NCI-H146 treated with DMSO at 0.1 percent for 48 hours (cell line): ENCODE data around the gene NKAIN2.
A peak's percentile ranks its signal among the peaks of the same experiment; 100 is the strongest.
"Not testable (repeated sequence)": the region's sequence is repeated elsewhere in the genome, so short reads cannot be mapped to it uniquely, and the experiment has no call there.

ENCODE experiments used
- DNase-seq: peaks from one replicate; lab custom pipeline; 2025; ENCODE audit not compliant: unreplicated experiment; lab: John Stamatoyannopoulos, UW

NKAIN2 gene

GRCh38 chr6:123956492-123957139 lies 153.0 kb downstream of the NKAIN2 start:
- no peak for DNase-seq

DNA sequence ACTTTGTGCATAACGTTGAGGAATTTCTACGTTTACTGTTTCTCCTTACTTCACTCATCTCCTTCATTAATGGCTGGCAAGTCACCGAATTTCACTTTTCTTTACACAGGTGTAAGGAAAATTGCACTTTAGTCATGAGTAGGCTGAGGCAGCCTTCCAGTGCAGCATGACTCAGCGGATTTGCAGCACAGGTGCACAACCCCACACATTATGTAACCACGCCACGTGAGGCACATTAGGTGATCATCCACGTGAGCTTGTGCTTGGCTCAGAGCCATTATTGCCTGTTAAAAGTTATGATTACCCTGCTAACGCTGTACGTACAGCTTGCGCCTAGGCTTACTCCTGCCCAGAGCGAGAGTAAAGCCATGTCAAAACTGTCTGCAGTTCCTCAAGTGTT lies 158.8 kb downstream of the NKAIN2 start:
- peak; percentile 67 for DNase-seq

GRCh38 chr6:123965894-123966293 lies 162.2 kb downstream of the NKAIN2 start:
- DNase-seq = peak; percentile 70

- no peak for DNase-seq
Observed at GRCh38 chr6:123966618-123967017, 163.0 kb downstream of the NKAIN2 start.

DNA sequence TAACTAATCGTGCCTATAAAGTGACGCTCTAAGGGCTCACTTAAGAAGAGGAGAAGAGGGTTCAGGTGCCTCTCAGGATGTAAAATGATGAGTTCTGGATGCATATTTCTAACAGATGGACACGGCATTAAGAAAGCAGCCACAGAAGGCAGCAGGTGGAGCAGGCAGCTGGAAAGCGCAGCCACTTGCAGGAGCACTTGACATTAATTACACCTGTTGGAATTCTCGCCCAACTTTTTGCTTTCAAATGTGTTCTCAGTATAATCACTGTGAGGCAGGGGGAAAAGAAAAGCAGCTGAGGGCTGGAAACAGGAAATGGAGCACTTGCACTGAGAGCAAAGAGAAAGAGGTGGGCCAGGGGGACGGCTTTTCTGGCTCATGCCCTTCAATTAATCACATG lies 164.2 kb downstream of the NKAIN2 start:
- DNase-seq = peak; percentile 96

- DNase-seq = no peak
Observed at GRCh38 chr6:123972600-123973294, 169.1 kb downstream of the NKAIN2 start.

DNA sequence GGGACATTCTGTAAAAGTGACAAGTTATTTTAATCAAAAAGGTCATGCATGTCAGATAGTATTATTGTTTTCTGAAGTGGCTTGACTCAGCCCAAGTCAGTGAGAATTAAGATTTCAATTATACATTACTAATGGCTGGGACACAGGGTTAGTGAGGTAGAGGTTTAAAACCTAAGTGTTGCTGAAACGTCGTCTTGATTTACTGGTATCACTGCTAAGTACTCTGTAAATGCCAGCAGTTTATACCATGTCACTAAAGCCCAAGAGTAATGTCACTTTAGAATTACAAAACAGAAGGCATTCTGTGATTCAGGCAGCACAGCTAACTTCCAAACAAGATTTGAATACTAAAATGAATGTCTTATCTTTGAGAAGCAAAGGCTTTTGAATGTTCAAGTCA lies 176.6 kb downstream of the NKAIN2 start:
- no peak for DNase-seq

GRCh38 chr6:123986938-123987337 lies 183.3 kb downstream of the NKAIN2 start:
- DNase-seq = no peak

DNA sequence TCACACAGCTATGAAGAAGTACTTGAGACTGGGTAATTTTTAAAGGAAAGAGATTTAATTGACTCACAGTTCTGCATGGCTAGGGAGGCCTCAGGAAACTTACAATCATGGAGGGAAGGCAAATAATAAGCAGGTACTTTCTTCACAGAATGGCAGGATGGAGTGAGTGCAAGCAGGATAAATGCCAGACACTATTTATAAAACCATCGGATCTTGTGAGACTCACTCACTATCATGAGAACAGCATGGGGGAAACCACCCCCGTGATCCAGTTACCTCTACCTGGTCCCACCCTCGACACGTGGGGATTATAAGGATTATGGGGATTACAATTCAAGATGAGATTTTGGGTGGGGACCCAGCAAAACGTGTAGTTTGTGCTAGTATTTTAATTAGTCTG lies 186.3 kb downstream of the NKAIN2 start:
- not testable (repeated sequence) for DNase-seq

GRCh38 chr6:123990376-123990775 lies 186.7 kb downstream of the NKAIN2 start:
- DNase-seq = no peak

DNA sequence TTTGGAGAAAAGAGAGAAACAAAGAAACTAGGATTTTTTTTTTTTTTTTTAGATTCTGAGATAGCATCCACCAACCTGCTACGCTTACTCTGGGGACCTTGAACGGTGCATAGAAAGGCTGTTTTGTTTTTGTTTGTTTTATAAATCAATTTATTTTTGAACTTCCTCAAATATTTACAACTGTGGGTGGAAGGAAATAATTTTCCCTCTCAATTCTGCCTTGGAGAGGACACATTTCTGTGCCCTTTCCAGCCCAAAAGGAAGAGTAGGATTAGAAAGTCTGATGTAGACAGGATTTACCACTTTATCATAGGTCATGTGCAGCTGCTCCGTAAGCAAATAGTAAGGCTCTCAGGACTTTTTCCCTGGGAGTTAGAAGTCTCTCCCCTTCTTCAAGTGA lies 190.5 kb downstream of the NKAIN2 start:
- DNase-seq = no peak

- DNase-seq = peak; percentile 70
Observed at GRCh38 chr6:123994891-123995635, 191.4 kb downstream of the NKAIN2 start.

DNA sequence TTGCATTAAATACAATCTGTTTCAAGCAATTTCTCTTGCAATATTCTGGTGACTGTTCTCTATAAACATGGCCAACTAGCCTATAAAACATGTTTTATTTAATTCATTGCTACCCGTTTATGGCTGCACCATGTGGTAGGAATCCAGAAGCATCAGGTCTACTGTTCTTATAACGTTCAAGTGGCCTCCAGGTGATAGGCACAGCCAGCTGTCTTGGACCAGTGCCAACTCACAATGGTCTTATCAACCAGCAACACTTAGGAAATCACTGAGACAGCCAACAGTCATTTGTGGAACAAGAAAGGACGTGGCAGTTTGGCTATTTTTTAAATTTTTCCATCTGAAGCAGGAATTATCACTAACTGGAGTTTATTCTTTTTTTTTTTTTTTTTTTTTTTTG lies 193.6 kb downstream of the NKAIN2 start:
- DNase-seq = peak; percentile 80

GRCh38 chr6:124002377-124003081 lies 198.9 kb downstream of the NKAIN2 start:
- no peak for DNase-seq

DNA sequence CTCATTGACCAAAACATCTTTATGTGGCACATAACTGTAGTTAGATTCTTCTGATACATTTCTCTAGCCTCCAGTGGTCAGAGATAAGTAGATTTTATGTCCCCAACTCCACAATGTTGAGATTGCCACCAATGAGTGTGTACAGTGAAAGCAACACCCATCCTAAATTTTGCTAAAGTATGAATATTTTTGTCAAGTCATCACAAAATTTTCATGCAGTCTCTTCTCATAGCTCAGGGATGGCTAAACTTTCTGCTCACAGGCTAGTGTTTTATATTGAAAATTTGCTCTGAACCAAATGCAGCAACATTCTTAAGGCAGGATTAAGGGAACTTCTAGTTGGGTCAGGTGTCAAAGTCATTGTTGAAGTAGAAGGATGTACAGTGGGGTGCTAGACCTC lies 203.6 kb downstream of the NKAIN2 start:
- DNase-seq = no peak

- DNase-seq = peak; percentile 54
Observed at GRCh38 chr6:124008000-124008987, 204.6 kb downstream of the NKAIN2 start.

- peak; percentile 39 for DNase-seq
Observed at GRCh38 chr6:124008988-124009765, 205.5 kb downstream of the NKAIN2 start.

DNA sequence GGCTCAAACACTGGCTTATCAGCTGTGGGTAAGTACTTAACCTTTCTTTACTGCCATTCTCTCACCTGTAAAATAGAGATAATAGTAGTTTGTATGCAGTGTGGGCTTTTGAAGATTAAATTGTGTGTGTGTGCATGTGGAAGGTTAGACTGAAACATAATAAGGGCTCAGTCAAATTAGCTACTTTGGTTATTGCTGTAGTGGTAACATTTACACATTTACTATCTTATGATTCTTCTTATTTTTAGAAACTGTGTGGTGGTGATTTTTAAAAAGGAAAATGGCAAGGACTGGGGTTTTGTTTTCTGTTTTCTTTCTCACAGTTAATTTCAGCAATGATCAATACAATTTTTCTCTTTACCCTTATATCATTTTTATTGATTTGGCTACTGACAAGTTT lies 206.9 kb downstream of the NKAIN2 start:
- no peak for DNase-seq

- no peak for DNase-seq
Observed at GRCh38 chr6:124011180-124011579, 207.5 kb downstream of the NKAIN2 start.
